Measurements from ENCODE around the gene COX10.

- TF ChIP-seq CTCF (conservative IDR thresholded peaks at IDR 0.05 in 1 of 2, IDR thresholded peaks at IDR 0.05 in 1 of 2; ENCODE audit: extremely low read depth in 1 of 2, insufficient read depth in 1 of 2, low read depth in 1 of 2, low read length in 2 of 2): no peak
- no peak for TF ChIP-seq EZH2 (IDR thresholded peaks at IDR 0.05; ENCODE audit: borderline replicate concordance, low read length)
Measured at GRCh38 chr17:14032234-14032633, 37.1 kb upstream of the COX10 start.
